Measurements from ENCODE around the gene B4GAT1. TPM values are rescaled to one million over a fixed set of nuclear protein-coding genes. Genes with fewer than 3 reads are reported as not detected.

Gene B4GAT1
- total and polyA plus RNA-seq, 2 experiments from 2014 or later: 129 to 194 TPM

- no peaks in the 10 kb centered on the region for H3K36me3 ChIP-seq
- H3K27me3 ChIP-seq: no peaks in the 10 kb centered on the region
- no peak overlapping the region for H3K27ac ChIP-seq
- no peak overlapping the region for H3K4me3 ChIP-seq
- no peak for TF ChIP-seq CTCF (IDR thresholded peaks at IDR 0.05; ENCODE audit: low read depth, low read length)
- H3K4me1 ChIP-seq (ENCODE audit: low read depth): peaks cover 14% of the 10 kb centered on the region
- DNase-seq (ENCODE audit: low read depth in 1 of 2, low spot score in 1 of 2): no peak
- no peaks in the 10 kb centered on the region for H3K9me3 ChIP-seq (ENCODE audit: low read depth)
Observed at GRCh38 chr11:66349084-66349386, 1.6 kb upstream of the B4GAT1 start.

- no peak for TF ChIP-seq CTCF (IDR thresholded peaks at IDR 0.05; ENCODE audit: low read depth, low read length)
- H3K4me1 ChIP-seq (ENCODE audit: low read depth): peaks cover 14% of the 10 kb centered on the region
- H3K27ac ChIP-seq: peak overlapping the region; percentile 88
- no peaks in the 10 kb centered on the region for H3K9me3 ChIP-seq (ENCODE audit: low read depth)
- DNase-seq (ENCODE audit: low read depth in 1 of 2, low spot score in 1 of 2): no peak
- no peaks in the 10 kb centered on the region for H3K27me3 ChIP-seq
- H3K4me3 ChIP-seq: peak overlapping the region; percentile 70
- no peaks in the 10 kb centered on the region for H3K36me3 ChIP-seq
Observed at GRCh38 chr11:66346476-66347424, 679 bp downstream of the B4GAT1 start.

- Histone ChIP-seq H3K4me1 (ENCODE audit: low read depth) (peaks cover 14% of the 10 kb centered on the region), H3K27ac (peak overlapping the region; percentile 85), H3K9me3 (ENCODE audit: low read depth) (no peaks in the 10 kb centered on the region), H3K27me3 (no peaks in the 10 kb centered on the region), H3K36me3 (peaks cover 10% of the 10 kb centered on the region), H3K4me3 (peak overlapping the region; percentile 70)
- no peak for DNase-seq (ENCODE audit: low read depth in 1 of 2, low spot score in 1 of 2)
- no peak for TF ChIP-seq CTCF (IDR thresholded peaks at IDR 0.05; ENCODE audit: low read depth, low read length)
Observed at GRCh38 chr11:66345316-66345649, 2.1 kb downstream of the B4GAT1 start.

GRCh38 chr11:66344550-66345315, 2.7 kb downstream of the B4GAT1 start, which contains the start of gene BRMS1:
Gene BRMS1 (minus strand): TSS chr11:66345104. CDS start chr11:66342234, 2,870 bp downstream.
- Histone ChIP-seq H3K9me3 (ENCODE audit: low read depth) (no peaks in the 10 kb centered on the region), H3K36me3 (peaks cover 12% of the 10 kb centered on the region), H3K27ac (peak within 1 kb of the TSS; percentile 85), H3K4me3 (peak within 1 kb of the TSS; percentile 70), H3K4me1 (ENCODE audit: low read depth) (peaks cover 14% of the 10 kb centered on the region), H3K27me3 (no peaks in the 10 kb centered on the region)
- DNase-seq (ENCODE audit: low read depth in 1 of 2, low spot score in 1 of 2): peak; percentile 98
- TF ChIP-seq CTCF (IDR thresholded peaks at IDR 0.05; ENCODE audit: low read depth, low read length): no peak

- Histone ChIP-seq H3K27me3 (no peaks in the 10 kb centered on the region), H3K36me3 (peaks cover 12% of the 10 kb centered on the region), H3K27ac (no peak overlapping the region), H3K4me3 (no peak overlapping the region), H3K4me1 (ENCODE audit: low read depth) (peaks cover 14% of the 10 kb centered on the region), H3K9me3 (ENCODE audit: low read depth) (no peaks in the 10 kb centered on the region)
- TF ChIP-seq CTCF (IDR thresholded peaks at IDR 0.05; ENCODE audit: low read depth, low read length): no peak
- DNase-seq (ENCODE audit: low read depth in 1 of 2, low spot score in 1 of 2): no peak
Observed at GRCh38 chr11:66343176-66343575, 4.3 kb downstream of the B4GAT1 start.
